AG09319 (cell line): ENCODE measurements around the gene NOL6.

Experiments
- DNase-seq: peaks from one replicate; pipeline ENCODE4 v3.0.0-alpha.2; 2010; ENCODE audit warnings: low read depth; ENCODE audit errors: extremely low read depth
- CTCF ChIP-seq: IDR thresholded peaks from 2 replicates; pipeline ENCODE4 v1.5.1; 2011; ENCODE audit warnings: low read depth, mild to moderate bottlenecking, inconsistent platforms, low read length, moderate library complexity

The NOL6 gene

GRCh38 chr9:33445389-33446239, 28.1 kb downstream of the NOL6 start:
- no peak for DNase-seq
- TF ChIP-seq CTCF, result no peak

GRCh38 chr9:33443464-33444154, 30.1 kb downstream of the NOL6 start:
- DNase-seq, result no peak

GRCh38 chr9:33443047-33443446, 30.7 kb downstream of the NOL6 start:
- TF ChIP-seq CTCF, result no peak
- DNase-seq, result no peak

More at GRCh38 chr9:33443464-33444154, 30.1 kb downstream of the NOL6 start:
- TF ChIP-seq CTCF, result no peak

DNA sequence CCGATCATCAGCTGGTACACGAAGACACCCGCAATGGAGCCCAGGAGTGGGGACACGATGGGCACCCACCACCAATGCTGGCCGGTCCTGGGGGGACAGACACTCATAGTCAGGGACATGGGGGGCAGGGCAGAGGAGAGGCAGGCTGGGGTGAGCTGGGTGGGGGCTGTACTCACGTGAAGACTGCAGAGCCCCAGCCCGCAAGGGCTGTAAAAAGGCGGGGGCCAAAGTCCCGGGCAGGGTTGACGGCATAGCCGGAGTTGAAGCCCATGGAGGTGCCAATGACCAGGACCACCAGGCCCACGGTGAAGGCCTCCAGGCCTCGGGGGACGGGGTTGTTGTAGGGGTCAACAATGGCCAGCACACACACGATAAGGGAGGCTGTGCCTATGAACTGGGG, 31.6 kb downstream of the NOL6 start:
- DNase-seq, result no peak
- TF ChIP-seq CTCF, result no peak

DNA sequence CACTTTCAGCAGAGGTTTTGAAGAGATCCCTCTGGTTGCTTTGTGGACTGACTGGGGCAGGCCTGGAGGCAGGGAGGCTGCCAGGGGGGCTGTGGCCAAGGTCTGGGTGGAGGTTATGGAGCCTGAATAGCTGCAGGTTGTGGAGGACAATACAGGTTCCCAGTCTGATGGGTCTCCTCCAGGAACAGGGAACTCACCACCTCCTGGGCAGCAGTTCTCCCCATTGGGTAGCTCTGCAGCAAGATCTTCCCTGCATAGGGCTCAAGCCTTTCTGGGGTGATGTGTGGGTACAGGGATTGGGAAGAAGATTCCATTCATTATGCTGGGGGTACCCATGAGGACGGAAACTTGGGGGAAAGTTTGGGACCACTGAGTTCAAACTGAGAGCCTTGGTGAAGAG, 33.1 kb downstream of the NOL6 start:
- TF ChIP-seq CTCF, result no peak

DNA sequence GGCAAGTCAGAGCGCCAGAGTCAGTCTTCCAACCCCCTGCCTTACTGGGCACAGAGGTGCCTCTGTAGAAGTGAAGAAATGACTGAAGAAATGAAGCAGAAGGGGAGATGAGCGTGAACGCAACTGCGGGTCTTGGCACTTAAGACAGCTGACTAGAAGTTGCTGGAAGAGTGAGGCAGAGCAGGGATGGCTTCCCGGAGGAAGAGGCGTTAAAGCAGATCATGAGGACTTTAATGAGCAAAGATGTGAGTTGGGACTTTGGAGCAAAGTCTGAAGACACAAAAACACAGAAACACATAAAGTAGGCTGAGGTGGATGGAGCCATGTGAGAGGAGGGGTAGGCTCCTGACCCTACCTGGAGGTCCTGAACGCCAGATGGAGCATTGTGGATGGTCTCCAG, 33.5 kb downstream of the NOL6 start:
- TF ChIP-seq CTCF, result no peak
- DNase-seq, result no peak

More for the DNA sequence above, 33.1 kb downstream of the NOL6 start:
- DNase-seq, result no peak

- no peak for DNase-seq
- TF ChIP-seq CTCF, result no peak
These were observed 34.0 kb downstream of the NOL6 start for GRCh38 chr9:33439731-33440130.
